GM12878 (cell line): ENCODE measurements around the gene NAV2. TPM values are rescaled to one million over a fixed set of nuclear protein-coding genes. Genes with fewer than 3 reads are reported as not detected.

ENCODE experiments used
- CEBPZ ChIP-seq: fragments of 150-350 bp; IDR thresholded peaks from 2 replicates; pipeline ENCODE4 v1.6.1; 2016; ENCODE audit warnings: low read depth, low read length
- E2F4 ChIP-seq: IDR thresholded peaks from 2 replicates; pipeline ENCODE4 v1.6.1; 2012; ENCODE audit warnings: low read depth, low read length, improper control_type of control experiment
- E4F1 ChIP-seq: fragments of 450-650 bp; IDR thresholded peaks from 2 replicates; pipeline ENCODE4 v1.6.1; 2018; ENCODE audit warnings: borderline replicate concordance, mild to moderate bottlenecking; ENCODE audit not compliant: partially characterized antibody
- IRF3 ChIP-seq: fragments of 450-650 bp; IDR thresholded peaks from 2 replicates; pipeline ENCODE4 v1.6.1; 2014; ENCODE audit warnings: mild to moderate bottlenecking
- TARDBP ChIP-seq: IDR thresholded peaks from 2 replicates; pipeline ENCODE4 v1.6.1; 2016; ENCODE audit warnings: borderline replicate concordance
- YBX1 ChIP-seq: fragments of 450-650 bp; IDR thresholded peaks from 2 replicates; pipeline ENCODE4 v1.6.1; 2016; ENCODE audit warnings: antibody characterized with exemption
- ZSCAN29 ChIP-seq: fragments of 450-650 bp; IDR thresholded peaks from 2 replicates; pipeline ENCODE4 v1.6.1; 2017; ENCODE audit warnings: mild to moderate bottlenecking, moderate library complexity
- polyA plus RNA-seq, 11 experiments: library from polyadenylated mRNA; depleted of rRNA in 4 of 11; unstranded in 6 of 11; stranded (reverse) in 5 of 11; fragments of >200 nt; fragmentation: Nextera tagmentation in 4 of 11; fragmentation: Illumina TruSeq in 1 of 11; extraction: Ambion mirVana in 4 of 11; extraction: Trizol in 1 of 11; gene quantifications; 1 replicate in 1 of 11; 2 replicates in 10 of 11; pipeline versions ENCODE4 v1.2.1 to v1.2.3, GENCODE V29; 2011 to 2016; ENCODE audit warnings: inconsistent platforms in 2 of 11, missing spikeins in 2 of 11, low read depth in 1 of 11
- total RNA-seq, 4 experiments: library from RNA; depleted of rRNA in 3 of 4; stranded (reverse); fragments of >200 nt in 3 of 4; fragmentation: Illumina TruSeq in 1 of 4; extraction: Trizol in 1 of 4; gene quantifications; 2 replicates each; pipeline versions ENCODE4 v1.2.1 to v1.2.3, GENCODE V29; 2013 to 2021

Gene NAV2
- total and polyA plus RNA-seq, 10 of the 15 experiments (the other 5 are each of a cell fraction or from before 2014, with no cell fraction given) = 0.35 to 6.1 (median 1.1) TPM

GRCh38 chr11:19849947-19850593 is 137.4 kb downstream of the NAV2 start (continued):
- TF ChIP-seq E4F1 = no peak
- TF ChIP-seq IRF3 = no peak
- TF ChIP-seq ZSCAN29 = no peak
- TF ChIP-seq YBX1 = no peak
- no peak for TF ChIP-seq TARDBP
- no peak for TF ChIP-seq CEBPZ
- TF ChIP-seq E2F4 = no peak
